Measurements from ENCODE around the gene GPAM. TPM values are rescaled to one million over a fixed set of nuclear protein-coding genes. Genes with fewer than 3 reads are reported as not detected.

Gene GPAM
- total and polyA plus RNA-seq, 4 donors = 35.5 to 214 (median 147) TPM

- no peak overlapping the region for H3K4me3 ChIP-seq (ENCODE audit: low read depth in 1 of 3, low read length in 3 of 3)
- H3K9ac ChIP-seq (ENCODE audit: low read depth in 1 of 2, low read length in 2 of 2) = no peak overlapping the region
- no peaks in the 10 kb centered on the region for H3K36me3 ChIP-seq (ENCODE audit: control insufficient read depth in 4 of 4, insufficient read depth in 3 of 4, low read depth in 1 of 4, low read length in 3 of 4)
- 92% methylated on average over 5 of the region's 5 CpGs for WGBS
- no peaks in the 10 kb centered on the region for H3K9me3 ChIP-seq (ENCODE audit: control insufficient read depth in 4 of 4, low read length in 3 of 4)
- no peaks in the 10 kb centered on the region for H3K27me3 ChIP-seq (ENCODE audit: control insufficient read depth in 4 of 4, insufficient read depth in 4 of 4, low read length in 3 of 4)
- no peak overlapping the region for H3K27ac ChIP-seq (ENCODE audit: low read depth in 1 of 2, low read length in 2 of 2)
- no peak for DNase-seq (ENCODE audit: low spot score)
- H3K4me1 ChIP-seq (ENCODE audit: control insufficient read depth in 4 of 4, insufficient read depth in 4 of 4, low read length in 3 of 4) = peaks cover 0 to 4% (median 0%) of the 10 kb centered on the region in 4 donors
- TF ChIP-seq FOXA1 (IDR thresholded peaks at IDR 0.05) = no peak
Measured at GRCh38 chr10:112126172-112126571, 57.4 kb downstream of the GPAM start.

DNA sequence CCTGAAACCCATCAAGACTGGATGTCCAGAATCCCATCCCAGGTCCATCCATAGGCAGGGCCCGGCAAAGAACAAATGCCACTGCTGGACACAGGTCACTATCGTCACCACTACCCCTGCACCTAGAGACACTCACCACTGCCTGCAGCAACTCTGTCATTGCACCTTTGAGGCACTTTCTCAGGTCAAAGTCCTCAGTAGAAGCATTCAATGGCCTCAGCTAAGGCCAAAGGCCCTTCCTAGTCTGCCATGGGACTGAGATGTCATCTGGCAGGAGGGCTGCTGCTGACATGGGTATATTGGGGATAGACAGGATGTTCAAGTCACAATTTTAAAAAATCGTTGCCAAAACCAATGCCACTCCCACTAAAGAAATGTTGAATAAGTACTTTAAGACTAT lies 58.7 kb downstream of the GPAM start:
- Histone ChIP-seq H3K9me3 (ENCODE audit: control insufficient read depth in 4 of 4, low read length in 3 of 4) (no peaks in the 10 kb centered on the region), H3K27ac (ENCODE audit: low read depth in 1 of 2, low read length in 2 of 2) (no peak overlapping the region), H3K36me3 (ENCODE audit: control insufficient read depth in 4 of 4, insufficient read depth in 3 of 4, low read depth in 1 of 4, low read length in 3 of 4) (no peaks in the 10 kb centered on the region), H3K4me1 (ENCODE audit: control insufficient read depth in 4 of 4, insufficient read depth in 4 of 4, low read length in 3 of 4) (peaks cover 0 to under 1% (median 0%) of the 10 kb centered on the region in 4 donors), H3K4me3 (ENCODE audit: low read depth in 1 of 3, low read length in 3 of 3) (no peak overlapping the region), H3K9ac (ENCODE audit: low read depth in 1 of 2, low read length in 2 of 2) (no peak overlapping the region), H3K27me3 (ENCODE audit: control insufficient read depth in 4 of 4, insufficient read depth in 4 of 4, low read length in 3 of 4) (no peaks in the 10 kb centered on the region)
- DNase-seq (ENCODE audit: low spot score) = no peak
- 80% methylated on average over 3 of the region's 3 CpGs for WGBS
- peak in 1 of 2 donors; percentile 16 for TF ChIP-seq RXRA (IDR thresholded peaks at IDR 0.05)
- TF ChIP-seq ATF3 (IDR thresholded peaks at IDR 0.05) = no peak
- peak; percentile 42 for TF ChIP-seq SP1 (IDR thresholded peaks at IDR 0.05)
- TF ChIP-seq FOXA1 (IDR thresholded peaks at IDR 0.05) = no peak
- peak; percentile 52 for TF ChIP-seq HNF4G (IDR thresholded peaks at IDR 0.05)
- TF ChIP-seq, protein P1, sequence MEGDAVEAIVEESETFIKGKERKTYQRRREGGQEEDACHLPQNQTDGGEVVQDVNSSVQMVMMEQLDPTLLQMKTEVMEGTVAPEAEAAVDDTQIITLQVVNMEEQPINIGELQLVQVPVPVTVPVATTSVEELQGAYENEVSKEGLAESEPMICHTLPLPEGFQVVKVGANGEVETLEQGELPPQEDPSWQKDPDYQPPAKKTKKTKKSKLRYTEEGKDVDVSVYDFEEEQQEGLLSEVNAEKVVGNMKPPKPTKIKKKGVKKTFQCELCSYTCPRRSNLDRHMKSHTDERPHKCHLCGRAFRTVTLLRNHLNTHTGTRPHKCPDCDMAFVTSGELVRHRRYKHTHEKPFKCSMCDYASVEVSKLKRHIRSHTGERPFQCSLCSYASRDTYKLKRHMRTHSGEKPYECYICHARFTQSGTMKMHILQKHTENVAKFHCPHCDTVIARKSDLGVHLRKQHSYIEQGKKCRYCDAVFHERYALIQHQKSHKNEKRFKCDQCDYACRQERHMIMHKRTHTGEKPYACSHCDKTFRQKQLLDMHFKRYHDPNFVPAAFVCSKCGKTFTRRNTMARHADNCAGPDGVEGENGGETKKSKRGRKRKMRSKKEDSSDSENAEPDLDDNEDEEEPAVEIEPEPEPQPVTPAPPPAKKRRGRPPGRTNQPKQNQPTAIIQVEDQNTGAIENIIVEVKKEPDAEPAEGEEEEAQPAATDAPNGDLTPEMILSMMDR (IDR thresholded peaks at IDR 0.05; ENCODE audit: low read depth, low read length, missing input control) = no peak
- TF ChIP-seq, protein P2, sequence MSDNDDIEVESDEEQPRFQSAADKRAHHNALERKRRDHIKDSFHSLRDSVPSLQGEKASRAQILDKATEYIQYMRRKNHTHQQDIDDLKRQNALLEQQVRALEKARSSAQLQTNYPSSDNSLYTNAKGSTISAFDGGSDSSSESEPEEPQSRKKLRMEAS (IDR thresholded peaks at IDR 0.05) = no peak
- peak; percentile 52 to 77 for TF ChIP-seq HNF4A (conservative IDR thresholded peaks at IDR 0.05)
- no peak for TF ChIP-seq GABPA (IDR thresholded peaks at IDR 0.05 in 1 of 2, conservative IDR thresholded peaks at IDR 0.05 in 1 of 2)
- TF ChIP-seq, protein P3, sequence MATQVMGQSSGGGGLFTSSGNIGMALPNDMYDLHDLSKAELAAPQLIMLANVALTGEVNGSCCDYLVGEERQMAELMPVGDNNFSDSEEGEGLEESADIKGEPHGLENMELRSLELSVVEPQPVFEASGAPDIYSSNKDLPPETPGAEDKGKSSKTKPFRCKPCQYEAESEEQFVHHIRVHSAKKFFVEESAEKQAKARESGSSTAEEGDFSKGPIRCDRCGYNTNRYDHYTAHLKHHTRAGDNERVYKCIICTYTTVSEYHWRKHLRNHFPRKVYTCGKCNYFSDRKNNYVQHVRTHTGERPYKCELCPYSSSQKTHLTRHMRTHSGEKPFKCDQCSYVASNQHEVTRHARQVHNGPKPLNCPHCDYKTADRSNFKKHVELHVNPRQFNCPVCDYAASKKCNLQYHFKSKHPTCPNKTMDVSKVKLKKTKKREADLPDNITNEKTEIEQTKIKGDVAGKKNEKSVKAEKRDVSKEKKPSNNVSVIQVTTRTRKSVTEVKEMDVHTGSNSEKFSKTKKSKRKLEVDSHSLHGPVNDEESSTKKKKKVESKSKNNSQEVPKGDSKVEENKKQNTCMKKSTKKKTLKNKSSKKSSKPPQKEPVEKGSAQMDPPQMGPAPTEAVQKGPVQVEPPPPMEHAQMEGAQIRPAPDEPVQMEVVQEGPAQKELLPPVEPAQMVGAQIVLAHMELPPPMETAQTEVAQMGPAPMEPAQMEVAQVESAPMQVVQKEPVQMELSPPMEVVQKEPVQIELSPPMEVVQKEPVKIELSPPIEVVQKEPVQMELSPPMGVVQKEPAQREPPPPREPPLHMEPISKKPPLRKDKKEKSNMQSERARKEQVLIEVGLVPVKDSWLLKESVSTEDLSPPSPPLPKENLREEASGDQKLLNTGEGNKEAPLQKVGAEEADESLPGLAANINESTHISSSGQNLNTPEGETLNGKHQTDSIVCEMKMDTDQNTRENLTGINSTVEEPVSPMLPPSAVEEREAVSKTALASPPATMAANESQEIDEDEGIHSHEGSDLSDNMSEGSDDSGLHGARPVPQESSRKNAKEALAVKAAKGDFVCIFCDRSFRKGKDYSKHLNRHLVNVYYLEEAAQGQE (IDR thresholded peaks at IDR 0.05) = no peak
- TF ChIP-seq, protein P4, sequence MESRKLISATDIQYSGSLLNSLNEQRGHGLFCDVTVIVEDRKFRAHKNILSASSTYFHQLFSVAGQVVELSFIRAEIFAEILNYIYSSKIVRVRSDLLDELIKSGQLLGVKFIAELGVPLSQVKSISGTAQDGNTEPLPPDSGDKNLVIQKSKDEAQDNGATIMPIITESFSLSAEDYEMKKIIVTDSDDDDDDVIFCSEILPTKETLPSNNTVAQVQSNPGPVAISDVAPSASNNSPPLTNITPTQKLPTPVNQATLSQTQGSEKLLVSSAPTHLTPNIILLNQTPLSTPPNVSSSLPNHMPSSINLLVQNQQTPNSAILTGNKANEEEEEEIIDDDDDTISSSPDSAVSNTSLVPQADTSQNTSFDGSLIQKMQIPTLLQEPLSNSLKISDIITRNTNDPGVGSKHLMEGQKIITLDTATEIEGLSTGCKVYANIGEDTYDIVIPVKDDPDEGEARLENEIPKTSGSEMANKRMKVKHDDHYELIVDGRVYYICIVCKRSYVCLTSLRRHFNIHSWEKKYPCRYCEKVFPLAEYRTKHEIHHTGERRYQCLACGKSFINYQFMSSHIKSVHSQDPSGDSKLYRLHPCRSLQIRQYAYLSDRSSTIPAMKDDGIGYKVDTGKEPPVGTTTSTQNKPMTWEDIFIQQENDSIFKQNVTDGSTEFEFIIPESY (IDR thresholded peaks at IDR 0.05) = no peak

All from liver (tissue), 9 donors.